Smooth muscle cell of the brain vasculature (primary cell): ENCODE data around the gene ESRRA.

Experiments used
- DNase-seq: peaks from one replicate; pipeline ENCODE4 v3.0.0-alpha.2; 2012; ENCODE audit warnings: low read depth, low spot score

The ESRRA gene

DNA sequence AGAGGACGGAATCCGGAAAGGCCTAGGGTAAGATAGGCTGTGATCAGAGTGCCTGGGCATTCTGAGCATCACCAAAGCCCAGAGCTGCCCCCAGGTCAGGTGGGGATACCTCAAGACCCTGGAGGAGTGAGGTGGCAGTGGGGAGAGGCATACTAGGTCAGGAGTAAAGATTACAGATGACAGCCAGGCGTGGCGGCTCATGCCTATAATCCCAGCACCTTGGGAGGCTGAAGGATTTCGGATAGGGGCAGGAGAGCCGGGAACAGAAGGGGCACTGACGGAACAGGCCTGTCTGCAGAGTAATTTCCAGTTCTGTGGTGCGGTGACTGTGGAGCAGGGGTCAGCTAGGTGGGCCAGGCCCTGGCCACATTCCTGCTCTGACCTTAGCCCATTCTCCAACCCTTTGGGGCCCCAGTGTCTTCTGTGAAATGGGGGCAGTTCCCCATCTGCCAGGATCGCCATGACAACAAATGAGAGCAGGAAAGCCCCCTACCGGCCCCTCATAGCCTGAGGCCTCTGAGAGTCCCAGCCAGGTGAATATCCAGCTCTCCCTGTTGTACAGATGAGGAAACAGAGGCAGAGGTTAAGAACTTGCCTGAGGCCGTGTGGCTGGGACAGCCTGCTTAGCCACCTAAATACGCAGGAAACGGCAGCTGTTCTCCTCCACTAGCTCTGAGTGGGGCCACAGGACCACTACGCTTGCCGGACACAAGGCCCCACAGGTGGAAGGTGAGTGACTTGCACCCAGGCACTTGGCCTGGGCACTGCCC, 30.1 kb upstream of the ESRRA start:
- no peak for DNase-seq

DNA sequence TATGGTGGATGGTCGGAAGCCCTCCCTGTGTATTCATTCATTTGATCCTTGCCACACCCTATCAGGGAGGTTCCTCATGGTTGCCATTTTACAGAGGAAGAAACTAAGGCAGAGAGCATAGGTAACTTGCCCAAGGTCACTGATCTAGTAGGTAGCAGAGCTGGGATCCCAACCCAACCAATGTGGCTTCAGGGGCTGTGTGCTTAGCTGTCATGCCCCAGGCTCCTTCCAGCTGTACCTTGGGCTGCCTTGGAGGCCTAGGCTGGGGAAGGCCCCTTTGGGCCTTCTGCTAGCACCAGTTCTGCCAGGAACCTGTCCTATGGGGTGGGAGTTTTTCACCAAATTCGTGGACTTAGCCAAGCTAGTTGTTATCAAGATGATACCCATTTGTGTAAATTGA, 29.5 kb upstream of the ESRRA start:
- no peak for DNase-seq

DNA sequence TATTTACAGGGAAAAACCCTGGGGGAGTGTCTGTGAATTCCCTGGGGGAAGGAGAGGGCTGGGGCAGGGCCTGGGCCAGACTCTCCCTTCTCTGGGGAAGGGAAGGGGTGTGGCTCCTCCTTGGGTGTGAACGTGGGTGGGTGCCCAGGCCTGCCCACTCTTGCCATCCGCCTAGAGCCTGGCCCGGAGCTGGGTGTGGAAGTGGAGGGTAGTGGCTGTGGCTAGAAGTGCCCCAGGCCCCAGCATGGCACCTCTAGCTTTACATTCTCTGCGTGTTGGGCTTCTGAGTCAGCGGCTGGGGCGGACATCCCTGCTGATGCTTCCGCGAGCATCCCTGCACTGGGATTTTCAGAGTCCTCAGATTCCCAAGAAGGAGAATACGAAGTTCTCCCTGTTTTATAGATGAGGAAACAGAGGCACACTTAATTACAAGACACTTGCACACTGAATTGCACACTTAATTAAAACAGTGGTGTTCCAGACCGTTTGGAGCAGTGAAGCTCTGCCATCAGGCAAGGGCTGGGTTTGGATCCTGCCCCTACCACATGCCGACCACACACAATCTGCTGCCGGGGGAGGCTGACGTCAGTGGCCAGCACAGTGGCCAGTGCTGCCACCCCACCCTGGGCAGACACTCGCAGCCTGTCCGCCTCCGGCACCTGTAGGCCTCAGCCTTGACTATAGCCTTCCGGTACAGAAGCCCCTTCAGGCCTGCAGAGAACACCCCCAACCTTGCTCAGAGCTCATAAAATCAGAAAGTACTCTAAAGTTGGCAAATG, 28.5 kb upstream of the ESRRA start:
- DNase-seq = no peak

DNA sequence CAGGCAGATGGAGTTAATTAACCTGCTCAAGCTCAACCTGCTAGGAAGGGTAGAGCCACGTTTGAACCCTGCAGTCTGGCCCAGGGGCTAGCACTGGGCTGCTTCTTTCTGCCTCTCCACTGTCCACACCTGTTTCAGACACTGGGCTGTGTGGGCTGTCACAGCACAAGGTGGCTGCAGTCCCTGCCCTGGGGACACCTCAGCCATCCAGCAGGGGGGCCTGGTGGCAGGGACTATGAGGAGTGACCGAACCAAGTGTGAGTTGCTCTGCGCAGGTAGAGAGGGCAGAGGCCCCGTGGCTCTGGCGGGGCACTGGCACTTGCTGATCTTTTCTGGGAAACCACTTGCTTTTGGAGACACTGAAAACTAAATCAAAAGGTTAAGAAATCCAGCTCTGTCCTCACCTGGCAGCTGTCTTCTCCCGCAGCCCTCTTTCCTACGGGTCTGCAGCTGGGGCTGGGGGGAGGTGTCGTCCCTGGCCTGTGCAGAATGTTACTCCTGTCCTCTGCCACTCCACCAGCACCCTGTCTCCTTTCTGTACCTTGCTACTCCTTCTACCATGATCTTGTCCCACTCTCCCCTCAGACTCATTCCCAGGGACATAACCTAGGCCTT, 26.6 kb upstream of the ESRRA start:
- DNase-seq = no peak

DNA sequence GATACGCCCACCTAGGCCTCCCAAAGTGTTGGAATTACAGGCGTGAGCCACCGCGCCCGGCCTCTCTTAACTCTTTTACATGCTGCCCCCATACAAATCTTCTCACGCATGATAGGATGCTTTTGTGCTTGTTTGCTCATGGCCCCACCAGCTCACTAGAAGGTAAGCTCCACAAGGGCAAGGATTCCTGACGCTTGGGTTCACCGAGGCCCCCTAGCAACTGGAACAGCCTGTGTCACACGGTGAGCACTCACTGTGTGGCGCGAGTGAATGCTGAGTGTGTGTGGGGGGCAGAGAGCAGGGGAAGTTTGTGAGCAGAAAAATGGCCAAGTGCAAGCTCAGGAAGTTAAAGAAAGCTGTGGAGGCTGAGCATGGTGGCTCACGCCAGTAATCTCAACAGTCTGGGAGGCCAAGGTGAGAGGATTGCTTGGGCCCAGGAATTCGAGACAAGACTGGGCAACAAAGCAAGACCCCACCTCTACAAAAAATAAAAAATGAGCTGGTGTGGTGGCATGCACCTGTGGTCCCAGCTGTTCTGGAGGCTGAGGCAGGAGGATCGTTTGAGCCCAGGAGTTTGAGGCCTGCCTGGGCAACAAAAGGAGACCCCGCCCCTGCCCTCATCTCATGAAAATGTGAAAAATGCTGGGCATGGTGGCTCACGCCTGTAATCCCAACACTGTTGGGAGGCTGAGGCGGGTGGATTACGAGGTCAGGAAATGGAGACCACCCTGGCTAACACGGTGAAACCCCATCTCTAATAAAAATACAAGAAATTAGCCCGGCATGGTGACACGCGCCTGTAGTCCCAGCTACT, 23.2 kb upstream of the ESRRA start:
- DNase-seq = no peak

DNA sequence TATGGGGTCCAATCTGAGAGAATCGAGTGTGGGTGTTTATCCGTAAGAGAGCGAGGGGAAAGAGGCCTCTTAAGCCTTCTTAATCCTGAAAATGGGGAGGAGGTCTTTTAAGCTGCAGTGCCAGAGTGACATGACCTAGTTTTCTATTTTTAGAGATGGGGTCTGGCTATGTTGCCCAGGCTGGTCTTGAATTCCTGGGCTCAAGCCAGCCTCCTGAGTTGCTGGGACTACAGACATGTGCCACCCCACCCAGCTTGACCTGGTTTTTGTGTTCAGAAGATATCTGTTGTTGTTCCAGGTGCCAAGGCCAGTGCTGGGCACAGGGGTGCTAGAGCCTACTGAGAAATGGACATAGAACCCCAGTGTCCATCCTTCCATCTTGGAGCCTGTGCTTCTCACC, 22.2 kb upstream of the ESRRA start:
- DNase-seq = no peak

DNA sequence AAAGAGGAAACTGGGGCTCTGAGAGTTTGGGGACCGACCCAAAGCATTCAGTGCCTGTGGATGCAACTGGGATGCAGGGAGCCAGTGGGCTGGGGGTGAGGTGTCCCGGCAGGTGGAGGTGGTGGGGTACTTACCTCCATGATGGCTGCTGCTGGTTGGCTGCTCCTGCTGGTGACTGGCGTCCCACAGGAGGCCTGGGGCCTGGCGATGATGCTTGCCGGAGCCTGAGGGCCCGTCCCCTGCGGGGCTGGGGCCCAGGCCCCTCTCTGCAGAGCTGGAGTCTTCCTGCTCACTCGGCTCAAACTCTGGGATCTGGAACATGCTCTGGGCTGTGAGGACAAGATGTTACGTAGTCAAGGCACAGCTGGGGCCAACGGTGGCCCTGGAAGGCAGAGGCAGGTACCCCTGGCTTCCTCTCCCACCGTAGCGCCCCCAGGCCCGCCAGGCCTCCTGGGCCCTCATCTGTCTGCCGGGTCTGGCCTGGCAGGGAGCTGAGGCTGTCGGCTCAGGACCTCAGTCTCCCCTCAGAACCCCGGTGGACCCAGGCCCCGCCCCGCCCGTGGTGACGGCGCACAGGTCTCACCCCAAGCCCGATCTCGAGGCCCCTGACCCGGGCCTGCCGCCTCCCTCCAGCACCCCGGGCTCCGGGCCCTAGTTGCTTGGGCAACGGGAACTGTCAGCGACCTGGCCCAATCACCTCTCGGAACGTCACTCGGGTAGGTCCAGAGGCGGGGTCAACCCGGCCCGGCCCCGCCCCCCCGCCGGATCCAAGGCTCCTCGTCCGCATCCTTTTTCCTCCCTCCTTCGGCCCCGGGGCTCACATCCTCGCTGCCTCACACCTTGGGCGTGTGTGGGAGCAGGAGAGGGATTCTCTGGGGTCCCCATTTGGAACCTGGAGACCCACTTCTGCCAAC, 21.0 kb upstream of the ESRRA start, which contains the start of gene BAD:
TSS of gene BAD (minus strand) at position 618 of the 914 bp plus-strand sequence. CDS start at position 321, 297 bp downstream.
- peak; percentile 70 for DNase-seq

DNA sequence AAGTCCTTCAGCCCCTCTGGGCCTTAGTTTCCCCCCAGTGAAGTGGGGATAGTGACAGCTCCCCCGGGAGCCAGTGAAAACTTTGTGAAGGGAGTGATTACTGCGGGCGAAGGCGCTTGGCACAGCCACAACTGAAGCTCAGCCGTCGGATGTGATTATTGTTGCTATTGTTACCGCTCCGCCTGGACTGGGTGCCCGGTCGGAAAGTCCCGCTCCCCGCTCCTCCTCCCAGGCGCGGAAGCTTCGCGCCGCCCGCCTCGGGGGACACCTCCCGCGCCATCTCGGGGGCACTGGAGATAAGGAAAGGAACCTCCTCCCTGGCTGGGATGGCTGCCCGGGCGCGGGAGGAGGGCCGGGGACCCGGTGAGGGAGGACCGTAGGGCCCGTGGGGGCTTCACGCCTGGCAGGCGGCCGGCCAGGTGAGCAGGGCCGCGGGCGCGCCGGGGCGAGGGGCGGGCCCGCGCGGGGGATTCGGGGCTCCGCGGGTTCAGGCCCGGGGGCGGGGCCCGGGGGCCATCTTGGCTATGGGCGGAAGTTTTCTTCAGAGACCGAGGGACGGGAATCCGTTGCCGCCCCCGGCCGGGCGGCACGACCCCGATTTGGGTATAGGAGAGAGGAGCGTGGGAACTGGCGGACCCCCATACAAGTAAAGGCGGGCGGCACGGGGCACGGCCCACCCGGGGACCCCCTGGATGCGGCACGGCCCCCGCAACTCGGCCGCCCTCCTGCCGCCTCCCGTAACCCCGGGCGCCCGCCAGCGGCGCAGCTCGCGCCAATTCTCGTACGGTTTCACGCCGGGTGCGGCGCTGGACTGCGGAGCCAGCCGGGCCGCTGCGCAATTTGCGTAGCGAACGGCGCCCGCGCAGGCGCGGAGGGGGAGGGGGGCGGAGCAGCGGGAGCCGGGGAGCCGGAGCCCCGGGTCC, 20.1 kb upstream of the ESRRA start, which contains the start of gene GPR137:
TSS of gene GPR137 (plus strand) at position 887 of the 923 bp plus-strand sequence. CDS start 677 bp downstream, outside the sequence.
- no peak for DNase-seq

DNA sequence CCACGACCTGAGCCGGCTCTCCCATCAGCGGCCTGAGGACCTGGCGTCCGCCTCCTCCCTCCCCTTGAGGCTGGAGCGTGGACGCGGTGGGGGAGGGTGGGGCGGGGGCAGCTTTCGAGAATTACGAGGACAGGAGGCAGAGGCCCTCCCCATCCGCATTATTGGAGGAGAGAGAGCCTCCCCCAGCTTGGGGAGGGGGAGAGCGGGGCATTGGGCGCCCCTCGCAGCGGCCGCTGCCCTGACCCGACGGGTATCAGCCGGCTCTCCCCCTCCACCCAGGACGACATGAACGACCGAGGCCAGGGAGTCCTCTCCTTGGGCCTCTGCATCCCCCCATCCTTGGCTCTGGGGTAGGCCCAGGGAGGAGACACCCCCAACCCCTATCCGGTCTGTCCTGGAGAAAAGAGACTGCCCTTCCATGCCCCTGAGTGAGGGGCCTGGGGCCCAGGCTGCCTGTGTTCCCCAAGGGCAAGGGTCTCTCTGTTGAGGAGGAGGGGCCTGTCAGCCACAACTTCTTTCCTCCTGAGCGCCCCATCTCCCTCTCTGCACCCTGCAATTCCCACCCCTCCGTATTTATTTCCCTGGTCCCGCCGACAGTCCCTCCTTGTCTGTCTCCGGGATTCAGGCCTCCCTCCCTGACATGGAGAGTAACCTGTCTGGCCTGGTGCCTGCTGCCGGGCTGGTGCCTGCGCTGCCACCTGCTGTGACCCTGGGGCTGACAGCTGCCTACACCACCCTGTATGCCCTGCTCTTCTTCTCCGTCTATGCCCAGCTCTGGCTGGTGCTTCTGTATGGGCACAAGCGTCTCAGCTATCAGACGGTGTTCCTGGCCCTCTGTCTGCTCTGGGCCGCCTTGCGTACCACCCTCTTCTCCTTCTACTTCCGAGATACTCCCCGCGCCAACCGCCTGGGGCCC, 19.2 kb upstream of the ESRRA start:
- DNase-seq = no peak

DNA sequence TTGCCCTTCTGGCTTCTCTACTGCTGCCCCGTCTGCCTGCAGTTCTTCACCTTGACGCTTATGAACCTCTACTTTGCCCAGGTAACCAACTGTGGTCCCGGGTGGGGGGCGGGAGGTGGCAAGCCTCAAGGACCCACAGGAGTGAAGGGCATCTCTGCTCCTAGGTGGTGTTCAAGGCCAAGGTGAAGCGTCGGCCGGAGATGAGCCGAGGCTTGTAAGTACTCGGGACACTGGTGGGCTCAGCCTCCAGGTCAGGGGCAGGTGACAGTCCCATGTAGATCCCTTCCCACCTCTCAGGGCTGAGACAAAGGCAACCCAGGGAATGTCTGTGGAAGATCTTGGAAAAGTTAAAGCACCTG, 18.5 kb upstream of the ESRRA start:
- no peak for DNase-seq

DNA sequence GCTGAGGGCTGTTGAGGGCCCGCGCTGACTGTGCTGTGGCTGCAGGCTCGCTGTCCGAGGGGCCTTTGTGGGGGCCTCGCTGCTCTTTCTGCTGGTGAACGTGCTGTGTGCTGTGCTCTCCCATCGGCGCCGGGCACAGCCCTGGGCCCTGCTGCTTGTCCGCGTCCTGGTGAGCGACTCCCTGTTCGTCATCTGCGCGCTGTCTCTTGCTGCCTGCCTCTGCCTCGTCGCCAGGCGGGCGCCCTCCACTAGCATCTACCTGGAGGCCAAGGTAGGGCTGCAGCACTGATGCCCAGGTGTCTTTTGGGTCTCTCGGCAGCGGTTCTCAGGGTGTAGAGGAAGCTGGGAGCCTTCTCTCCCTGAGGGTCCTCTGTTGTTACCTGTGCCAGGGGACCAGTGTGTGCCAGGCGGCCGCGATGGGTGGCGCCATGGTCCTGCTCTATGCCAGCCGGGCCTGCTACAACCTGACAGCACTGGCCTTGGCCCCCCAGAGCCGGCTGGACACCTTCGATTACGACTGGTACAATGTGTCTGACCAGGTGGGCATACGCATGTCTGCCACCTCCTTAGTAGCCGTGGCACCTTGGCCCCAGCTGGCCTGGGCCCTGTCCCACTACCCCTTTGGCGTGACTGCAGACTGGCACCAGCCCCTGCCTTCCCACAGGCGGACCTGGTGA, 17.5 kb upstream of the ESRRA start:
- DNase-seq = no peak

DNA sequence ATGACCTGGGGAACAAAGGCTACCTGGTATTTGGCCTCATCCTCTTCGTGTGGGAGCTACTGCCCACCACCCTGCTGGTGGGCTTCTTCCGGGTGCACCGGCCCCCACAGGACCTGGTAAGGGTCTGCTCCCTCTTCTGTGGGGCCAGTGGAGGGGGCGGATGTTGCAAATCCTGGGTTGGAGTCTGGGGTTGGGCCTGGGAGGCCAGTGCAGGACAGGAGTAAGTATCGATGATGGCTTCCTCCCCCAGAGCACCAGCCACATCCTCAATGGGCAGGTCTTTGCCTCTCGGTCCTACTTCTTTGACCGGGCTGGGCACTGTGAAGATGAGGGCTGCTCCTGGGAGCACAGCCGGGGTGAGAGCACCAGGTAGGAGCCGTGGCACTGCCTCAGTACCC, 17.0 kb upstream of the ESRRA start:
- no peak for DNase-seq

DNA sequence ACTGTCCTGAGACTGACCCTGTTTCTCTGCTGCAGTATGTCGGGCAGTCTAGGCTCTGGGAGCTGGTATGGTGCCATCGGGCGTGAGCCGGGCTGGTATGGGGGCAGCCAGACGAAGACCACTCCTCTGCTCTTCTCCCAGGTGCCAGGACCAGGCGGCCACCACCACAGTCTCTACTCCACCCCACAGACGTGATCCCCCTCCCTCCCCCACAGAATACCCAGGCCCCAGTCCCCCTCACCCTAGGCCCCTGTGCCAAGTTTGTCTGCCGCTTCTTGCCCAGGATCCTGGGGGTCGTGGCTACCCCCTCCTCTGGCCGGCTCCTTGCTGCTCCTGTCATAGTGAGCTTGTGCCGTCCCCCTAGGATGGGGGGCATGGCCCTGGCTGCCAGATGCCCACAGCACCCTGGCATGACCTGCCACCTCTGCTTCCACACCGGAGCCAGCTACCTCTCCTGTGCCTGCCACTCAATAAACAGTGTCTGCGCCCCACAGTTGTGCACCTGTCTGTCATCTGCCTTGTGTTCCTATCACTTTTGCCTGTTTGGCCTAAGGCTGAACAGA, 16.2 kb upstream of the ESRRA start:
- DNase-seq = no peak

DNA sequence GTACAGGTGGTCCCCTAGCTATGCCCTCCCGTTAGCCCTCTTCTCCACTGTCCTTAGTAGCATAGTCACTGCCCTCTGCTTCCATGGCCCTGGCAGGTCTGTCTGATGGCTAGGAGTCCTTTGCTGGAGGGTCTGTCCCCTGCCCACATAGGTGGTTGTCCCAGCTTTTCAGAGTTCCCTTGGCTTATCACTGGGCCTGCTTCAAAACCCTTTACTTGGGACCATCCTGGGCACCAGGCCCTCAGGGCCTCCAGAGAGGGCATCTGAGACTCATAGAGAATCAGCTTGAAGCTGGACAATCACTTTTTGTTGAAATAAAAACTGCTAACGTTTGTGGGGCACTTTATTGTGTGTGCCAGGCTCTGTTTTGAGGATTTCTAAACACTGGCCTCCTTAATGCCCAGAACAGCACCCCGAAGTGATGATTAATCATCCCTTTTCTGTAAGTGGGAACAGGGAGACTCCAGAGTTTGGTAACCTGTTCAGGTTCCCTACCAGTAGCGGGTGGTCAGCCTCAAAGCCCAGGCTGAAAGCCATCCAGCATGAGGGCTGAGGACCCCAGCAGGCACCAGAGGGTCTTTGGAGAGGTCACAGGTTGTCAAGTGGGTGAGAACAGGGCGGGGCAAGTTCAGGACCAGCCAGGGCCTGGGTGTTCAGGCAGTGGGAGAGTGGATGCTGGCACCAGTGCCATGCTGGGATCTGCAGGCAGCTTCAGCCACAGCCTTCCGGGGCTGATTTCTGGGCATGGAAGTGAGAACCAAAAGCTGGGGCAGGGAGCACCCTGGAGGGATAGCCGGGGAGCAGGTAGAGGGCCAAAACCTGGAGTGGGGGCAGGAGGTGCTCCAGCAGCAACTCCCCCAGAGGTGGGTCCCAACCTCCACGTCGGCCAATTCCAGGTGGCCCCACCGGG, 14.7 kb upstream of the ESRRA start:
- DNase-seq = no peak

DNA sequence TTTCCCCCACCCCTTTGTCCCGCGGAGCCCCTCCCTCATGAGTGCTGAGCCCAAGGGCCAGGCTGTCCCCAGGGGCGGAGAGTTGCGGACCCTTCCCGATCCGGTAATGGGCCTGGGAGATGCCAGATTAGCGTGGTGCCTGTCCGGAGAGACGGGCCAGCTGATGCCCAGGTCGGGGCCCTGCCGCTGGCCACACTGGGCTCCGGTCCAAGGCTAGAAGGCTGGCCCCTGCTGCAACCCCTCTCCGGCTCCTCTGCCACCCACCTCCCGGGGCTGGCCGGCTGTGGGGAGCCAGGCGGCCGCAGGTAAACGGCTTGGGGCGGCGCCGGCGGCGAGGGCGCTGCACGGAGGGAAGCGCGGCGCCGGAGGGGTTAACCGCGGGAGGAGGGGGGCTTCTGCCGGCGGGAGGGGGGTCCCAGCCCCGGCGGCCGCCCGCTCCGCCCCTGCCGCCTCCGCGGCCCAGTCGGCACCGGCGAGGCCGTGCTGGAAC, 14.0 kb upstream of the ESRRA start, which contains the start of gene KCNK4:
TSS of gene KCNK4 (plus strand) at position 41 of the 490 bp plus-strand sequence. CDS start 1,717 bp downstream, outside the sequence.
- DNase-seq = no peak
